Measurements from ENCODE around the gene NFIB.

GRCh38 chr9:14242150-14242805 is 71.7 kb downstream of the NFIB start:
- TF ChIP-seq CTCF (conservative IDR thresholded peaks at IDR 0.05 in 1 of 2, IDR thresholded peaks at IDR 0.05 in 1 of 2; ENCODE audit: extremely low read depth in 1 of 2, insufficient read depth in 1 of 2, low read depth in 1 of 2, low read length in 2 of 2) (no peak), EZH2 (IDR thresholded peaks at IDR 0.05; ENCODE audit: borderline replicate concordance, low read length) (no peak)

All from mammary epithelial cell (primary cell).